HL-60 (cell line): Measurements from ENCODE around the gene SUMF1.

Source experiments
- SPI1 ChIP-seq: IDR thresholded peaks from 2 replicates; pipeline ENCODE4 v1.6.1; 2012; ENCODE audit warnings: low read depth, mild to moderate bottlenecking, borderline replicate concordance
- TF ChIP-seq, protein P1 (sequence below): IDR thresholded peaks from one replicate; pipeline ENCODE4 v1.5.1; 2011; ENCODE audit warnings: low read length, control low read depth, inconsistent platforms; ENCODE audit not compliant: insufficient read depth
- TF ChIP-seq, protein P2 (sequence below): IDR thresholded peaks from 2 replicates; pipeline ENCODE4 v1.6.1; 2012; ENCODE audit warnings: low read depth; ENCODE audit not compliant: insufficient replicate concordance

DNA sequence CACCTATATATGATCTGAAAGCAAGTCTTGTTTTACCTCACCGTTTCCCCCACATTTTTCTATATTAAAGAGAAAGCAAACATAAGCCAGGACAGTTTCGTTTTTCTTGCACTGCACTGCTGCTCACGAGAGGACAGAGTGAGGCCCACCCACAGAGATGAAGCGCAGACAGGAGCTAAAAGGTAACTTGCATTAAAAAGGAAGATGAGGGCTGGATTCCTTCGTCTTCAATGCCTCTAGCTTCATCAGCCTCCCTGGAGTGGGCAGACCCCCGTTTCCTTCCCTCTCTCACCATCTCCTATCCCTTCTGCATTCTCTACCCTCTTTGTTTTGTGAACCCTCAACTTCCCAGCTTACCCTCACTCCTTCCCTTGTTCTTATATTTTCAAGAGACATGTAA is 18.9 kb downstream of the SUMF1 start:
- TF ChIP-seq, protein P1, sequence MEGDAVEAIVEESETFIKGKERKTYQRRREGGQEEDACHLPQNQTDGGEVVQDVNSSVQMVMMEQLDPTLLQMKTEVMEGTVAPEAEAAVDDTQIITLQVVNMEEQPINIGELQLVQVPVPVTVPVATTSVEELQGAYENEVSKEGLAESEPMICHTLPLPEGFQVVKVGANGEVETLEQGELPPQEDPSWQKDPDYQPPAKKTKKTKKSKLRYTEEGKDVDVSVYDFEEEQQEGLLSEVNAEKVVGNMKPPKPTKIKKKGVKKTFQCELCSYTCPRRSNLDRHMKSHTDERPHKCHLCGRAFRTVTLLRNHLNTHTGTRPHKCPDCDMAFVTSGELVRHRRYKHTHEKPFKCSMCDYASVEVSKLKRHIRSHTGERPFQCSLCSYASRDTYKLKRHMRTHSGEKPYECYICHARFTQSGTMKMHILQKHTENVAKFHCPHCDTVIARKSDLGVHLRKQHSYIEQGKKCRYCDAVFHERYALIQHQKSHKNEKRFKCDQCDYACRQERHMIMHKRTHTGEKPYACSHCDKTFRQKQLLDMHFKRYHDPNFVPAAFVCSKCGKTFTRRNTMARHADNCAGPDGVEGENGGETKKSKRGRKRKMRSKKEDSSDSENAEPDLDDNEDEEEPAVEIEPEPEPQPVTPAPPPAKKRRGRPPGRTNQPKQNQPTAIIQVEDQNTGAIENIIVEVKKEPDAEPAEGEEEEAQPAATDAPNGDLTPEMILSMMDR = no peak
- TF ChIP-seq, protein P2, sequence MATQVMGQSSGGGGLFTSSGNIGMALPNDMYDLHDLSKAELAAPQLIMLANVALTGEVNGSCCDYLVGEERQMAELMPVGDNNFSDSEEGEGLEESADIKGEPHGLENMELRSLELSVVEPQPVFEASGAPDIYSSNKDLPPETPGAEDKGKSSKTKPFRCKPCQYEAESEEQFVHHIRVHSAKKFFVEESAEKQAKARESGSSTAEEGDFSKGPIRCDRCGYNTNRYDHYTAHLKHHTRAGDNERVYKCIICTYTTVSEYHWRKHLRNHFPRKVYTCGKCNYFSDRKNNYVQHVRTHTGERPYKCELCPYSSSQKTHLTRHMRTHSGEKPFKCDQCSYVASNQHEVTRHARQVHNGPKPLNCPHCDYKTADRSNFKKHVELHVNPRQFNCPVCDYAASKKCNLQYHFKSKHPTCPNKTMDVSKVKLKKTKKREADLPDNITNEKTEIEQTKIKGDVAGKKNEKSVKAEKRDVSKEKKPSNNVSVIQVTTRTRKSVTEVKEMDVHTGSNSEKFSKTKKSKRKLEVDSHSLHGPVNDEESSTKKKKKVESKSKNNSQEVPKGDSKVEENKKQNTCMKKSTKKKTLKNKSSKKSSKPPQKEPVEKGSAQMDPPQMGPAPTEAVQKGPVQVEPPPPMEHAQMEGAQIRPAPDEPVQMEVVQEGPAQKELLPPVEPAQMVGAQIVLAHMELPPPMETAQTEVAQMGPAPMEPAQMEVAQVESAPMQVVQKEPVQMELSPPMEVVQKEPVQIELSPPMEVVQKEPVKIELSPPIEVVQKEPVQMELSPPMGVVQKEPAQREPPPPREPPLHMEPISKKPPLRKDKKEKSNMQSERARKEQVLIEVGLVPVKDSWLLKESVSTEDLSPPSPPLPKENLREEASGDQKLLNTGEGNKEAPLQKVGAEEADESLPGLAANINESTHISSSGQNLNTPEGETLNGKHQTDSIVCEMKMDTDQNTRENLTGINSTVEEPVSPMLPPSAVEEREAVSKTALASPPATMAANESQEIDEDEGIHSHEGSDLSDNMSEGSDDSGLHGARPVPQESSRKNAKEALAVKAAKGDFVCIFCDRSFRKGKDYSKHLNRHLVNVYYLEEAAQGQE = no peak
- TF ChIP-seq SPI1 = no peak
